Uterus (tissue), 2 donors: ENCODE measurements around the gene PEMT.

ENCODE experiments used
- POLR2A ChIP-seq, 2 donors: fragments of 450-650 bp; IDR thresholded peaks; one replicate each; pipeline ENCODE4 v1.6.1; 2016; ENCODE audit warnings: antibody characterized with exemption in 2 of 2, mild to moderate bottlenecking in 1 of 2, moderate library complexity in 1 of 2
- TF ChIP-seq, protein P1 (sequence below), 4 experiments: fragments of 200-600 bp in 2 of 4; fragments of 450-650 bp in 2 of 4; sonication (generic) in 2 of 4; IDR thresholded peaks; one replicate each; pipeline ENCODE4 v1.5.1; 2016 to 2019; ENCODE audit warnings: antibody characterized with exemption in 4 of 4, mild to moderate bottlenecking in 2 of 4, moderate library complexity in 1 of 4

DNA sequence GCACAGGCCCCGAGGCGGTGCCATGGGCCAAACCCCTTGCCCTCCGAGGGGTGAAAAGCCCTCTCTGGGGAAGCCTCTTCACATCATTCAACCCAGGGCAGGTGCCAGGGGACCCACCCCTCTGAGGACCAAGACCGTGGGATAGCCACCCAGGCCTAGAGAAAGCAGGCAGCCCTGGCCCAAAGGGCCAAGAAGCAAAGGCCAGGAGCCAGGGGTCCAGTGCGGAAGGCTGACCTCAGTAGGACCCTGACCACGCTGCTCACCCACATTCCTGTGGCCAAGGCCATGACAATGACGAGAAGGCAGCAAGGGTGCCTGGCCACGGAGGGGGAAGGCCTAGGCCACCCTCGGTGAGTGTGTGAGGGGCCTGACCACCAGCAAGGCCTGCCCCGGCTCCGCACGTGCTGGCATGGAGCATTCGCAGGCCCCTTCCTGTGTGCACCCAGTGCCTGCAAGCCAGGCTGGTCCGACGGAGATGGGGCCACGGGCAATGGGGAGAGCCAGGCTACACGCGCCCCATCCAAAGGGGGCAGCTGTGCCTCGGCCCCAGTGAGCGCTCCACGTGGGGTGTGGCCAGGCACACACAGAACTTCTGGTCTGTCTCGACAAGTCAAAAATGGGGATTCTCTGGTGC is 70.8 kb downstream of the PEMT start:
- TF ChIP-seq, protein P1, sequence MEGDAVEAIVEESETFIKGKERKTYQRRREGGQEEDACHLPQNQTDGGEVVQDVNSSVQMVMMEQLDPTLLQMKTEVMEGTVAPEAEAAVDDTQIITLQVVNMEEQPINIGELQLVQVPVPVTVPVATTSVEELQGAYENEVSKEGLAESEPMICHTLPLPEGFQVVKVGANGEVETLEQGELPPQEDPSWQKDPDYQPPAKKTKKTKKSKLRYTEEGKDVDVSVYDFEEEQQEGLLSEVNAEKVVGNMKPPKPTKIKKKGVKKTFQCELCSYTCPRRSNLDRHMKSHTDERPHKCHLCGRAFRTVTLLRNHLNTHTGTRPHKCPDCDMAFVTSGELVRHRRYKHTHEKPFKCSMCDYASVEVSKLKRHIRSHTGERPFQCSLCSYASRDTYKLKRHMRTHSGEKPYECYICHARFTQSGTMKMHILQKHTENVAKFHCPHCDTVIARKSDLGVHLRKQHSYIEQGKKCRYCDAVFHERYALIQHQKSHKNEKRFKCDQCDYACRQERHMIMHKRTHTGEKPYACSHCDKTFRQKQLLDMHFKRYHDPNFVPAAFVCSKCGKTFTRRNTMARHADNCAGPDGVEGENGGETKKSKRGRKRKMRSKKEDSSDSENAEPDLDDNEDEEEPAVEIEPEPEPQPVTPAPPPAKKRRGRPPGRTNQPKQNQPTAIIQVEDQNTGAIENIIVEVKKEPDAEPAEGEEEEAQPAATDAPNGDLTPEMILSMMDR (IDR thresholded peaks at IDR 0.05), result no peak
- no peak for TF ChIP-seq POLR2A (IDR thresholded peaks at IDR 0.05)
